Measurements from ENCODE around the gene ESRRG.

- TF ChIP-seq POLR2AphosphoS5 (IDR thresholded peaks at IDR 0.05; ENCODE audit: borderline replicate concordance, low read depth, low read length) (no peak), EZH2 (IDR thresholded peaks at IDR 0.05) (no peak)
Observed at GRCh38 chr1:216599851-216600250, 123.4 kb downstream of the ESRRG start.
